HEK293T (cell line): ENCODE measurements around the gene SYNJ2.

Experiments used
- FOXK2 ChIP-seq: fragments of 450-650 bp; IDR thresholded peaks from 2 replicates; pipeline ENCODE4 v1.6.1; 2016; ENCODE audit warnings: mild to moderate bottlenecking
- HDGF ChIP-seq: fragments of 450-650 bp; IDR thresholded peaks from 2 replicates; pipeline ENCODE4 v1.6.1; 2017; ENCODE audit warnings: antibody characterized with exemption, borderline replicate concordance
- TARDBP ChIP-seq: fragments of 450-650 bp; IDR thresholded peaks from 2 replicates; pipeline ENCODE4 v1.6.1; 2016
- ZNF384 ChIP-seq: fragments of 450-650 bp; IDR thresholded peaks from 2 replicates; pipeline ENCODE4 v1.6.1; 2016

DNA sequence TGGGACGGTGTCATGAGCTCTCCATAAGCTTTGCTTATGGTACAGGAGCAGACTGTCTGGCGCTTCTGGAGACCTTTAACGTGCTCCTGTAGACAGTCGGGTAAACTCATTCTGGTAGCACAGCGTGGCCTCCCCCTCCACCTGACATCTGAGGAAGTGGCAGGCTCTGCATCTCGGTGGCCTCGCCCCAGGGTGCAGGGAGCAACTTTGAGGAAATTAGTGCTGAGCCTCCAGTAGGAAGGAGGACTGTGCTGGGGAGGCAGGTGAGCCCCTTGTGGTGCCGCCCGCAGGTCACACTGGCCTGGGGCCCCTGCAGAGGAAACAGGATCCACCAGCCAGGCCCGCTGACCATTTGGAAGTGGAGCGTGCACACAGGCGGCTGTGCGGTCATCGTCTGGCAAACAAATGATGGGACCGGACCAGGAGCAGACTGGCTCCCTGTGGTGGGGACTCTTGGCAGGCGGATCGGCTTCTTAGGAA, 57.9 kb downstream of the SYNJ2 start:
- no peak for TF ChIP-seq FOXK2
- no peak for TF ChIP-seq ZNF384
- TF ChIP-seq TARDBP, result no peak
- TF ChIP-seq HDGF, result no peak
